MCF 10A (cell line): ENCODE results near the gene FLYWCH1. TPM values are rescaled to one million over a fixed set of nuclear protein-coding genes. Genes with fewer than 3 reads are reported as not detected.

Experiments used
- BruUV-seq: library from RNA; stranded (reverse); fragments of 400-500 nt; replicated peaks from 2 replicates; lab custom pipeline; 2021; lab: Mats Ljungman, UMichigan
- CTCF ChIA-PET: fragments of 300-600 bp; sonication (Branson Sonifier 250); formaldehyde crosslinking; extraction: SDS; loops from one replicate; lab custom pipeline; 2021; ENCODE audit warnings: antibody characterized with exemption, inconsistent platforms; lab: Yijun Ruan, JAX
- POLR2A ChIA-PET: fragments of 300-600, 350-650 bp; sonication (Branson Sonifier 250); formaldehyde crosslinking; extraction: SDS; loops from one replicate; lab custom pipeline; 2020; ENCODE audit warnings: antibody characterized with exemption, inconsistent platforms; lab: Yijun Ruan, JAX
- DNase-seq: peaks from one replicate; pipeline ENCODE4 v3.0.0-alpha.2; 2018; ENCODE audit not compliant: unreplicated experiment
- H3K27ac Mint-ChIP-seq: one replicate; pipeline ENCODE4 v1.8.0; 2022; ENCODE audit warnings: mild to moderate bottlenecking, low read depth, mixed read lengths; ENCODE audit not compliant: unreplicated experiment
- H3K27me3 Mint-ChIP-seq: one replicate; pipeline ENCODE4 v1.8.0; 2022; ENCODE audit warnings: mixed read lengths; ENCODE audit not compliant: insufficient read depth, unreplicated experiment
- H3K36me3 Mint-ChIP-seq: one replicate; pipeline ENCODE4 v1.8.0; 2022; ENCODE audit warnings: mild to moderate bottlenecking, moderate library complexity, mixed read lengths; ENCODE audit not compliant: insufficient read depth, unreplicated experiment
- H3K4me1 Mint-ChIP-seq: one replicate; pipeline ENCODE4 v1.8.0; 2022; ENCODE audit warnings: mixed read lengths; ENCODE audit not compliant: insufficient read depth, unreplicated experiment
- H3K4me3 Mint-ChIP-seq: one replicate; pipeline ENCODE4 v1.8.0; 2022; ENCODE audit warnings: mild to moderate bottlenecking, moderate library complexity, mixed read lengths; ENCODE audit not compliant: unreplicated experiment
- H3K9me3 Mint-ChIP-seq: one replicate; pipeline ENCODE4 v1.8.0; 2022; ENCODE audit warnings: mixed read lengths; ENCODE audit not compliant: unreplicated experiment
- intact Hi-C: fragments of 100-400 bp; cut with micrococcal nuclease; formaldehyde crosslinking; loops from 2 replicates; pipeline ENCODE4 v1.14.1; 2022
- total RNA-seq: library from RNA; stranded (reverse); gene quantifications from 2 replicates; pipeline ENCODE4 v1.2.3, GENCODE V29; 2022
- TF ChIP-seq, protein P1 (sequence below): fragments of 200-600 bp; IDR thresholded peaks from one replicate; pipeline ENCODE4 v1.8.0; 2022; ENCODE audit warnings: antibody characterized with exemption, mild to moderate bottlenecking; ENCODE audit not compliant: unreplicated experiment

FLYWCH1 gene
- total RNA-seq, 1 experiment from 2014 or later = 76.3 TPM

DNA sequence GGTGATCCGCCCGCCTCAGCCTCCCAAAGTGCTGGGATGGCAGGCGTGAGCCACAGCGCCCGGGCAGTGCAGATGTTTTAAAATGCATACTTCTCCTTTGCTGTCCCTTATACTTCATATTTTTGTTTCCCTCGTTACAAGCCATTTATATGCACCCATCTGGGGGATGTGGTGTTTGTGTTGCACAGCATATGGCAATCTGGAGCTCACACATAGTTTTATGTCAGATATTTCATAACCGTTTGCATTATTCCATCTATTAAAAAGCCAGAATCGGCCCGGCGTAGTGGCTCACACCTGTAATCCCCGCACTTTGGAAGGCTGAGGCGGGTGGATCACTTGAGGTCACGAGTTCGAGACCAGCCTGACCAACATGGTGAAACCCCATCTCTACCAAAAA is 11.8 kb downstream of the FLYWCH1 start:
- CTCF ChIA-PET = interaction anchor here (0.7 to 1.5 kb wide), 5 partner anchors 16 to 145 kb away, joined by 3 to 4 read pairs (median 4); no protein-coding TSS in a partner anchor
- Mint-ChIP-seq H3K27me3 (no peaks in the 10 kb centered on the region), H3K9me3 (no peaks in the 10 kb centered on the region), H3K27ac (no peak overlapping the region), H3K36me3 (peaks cover 56% of the 10 kb centered on the region), H3K4me3 (no peak overlapping the region), H3K4me1 (peaks cover 18% of the 10 kb centered on the region)
- TF ChIP-seq, protein P1, sequence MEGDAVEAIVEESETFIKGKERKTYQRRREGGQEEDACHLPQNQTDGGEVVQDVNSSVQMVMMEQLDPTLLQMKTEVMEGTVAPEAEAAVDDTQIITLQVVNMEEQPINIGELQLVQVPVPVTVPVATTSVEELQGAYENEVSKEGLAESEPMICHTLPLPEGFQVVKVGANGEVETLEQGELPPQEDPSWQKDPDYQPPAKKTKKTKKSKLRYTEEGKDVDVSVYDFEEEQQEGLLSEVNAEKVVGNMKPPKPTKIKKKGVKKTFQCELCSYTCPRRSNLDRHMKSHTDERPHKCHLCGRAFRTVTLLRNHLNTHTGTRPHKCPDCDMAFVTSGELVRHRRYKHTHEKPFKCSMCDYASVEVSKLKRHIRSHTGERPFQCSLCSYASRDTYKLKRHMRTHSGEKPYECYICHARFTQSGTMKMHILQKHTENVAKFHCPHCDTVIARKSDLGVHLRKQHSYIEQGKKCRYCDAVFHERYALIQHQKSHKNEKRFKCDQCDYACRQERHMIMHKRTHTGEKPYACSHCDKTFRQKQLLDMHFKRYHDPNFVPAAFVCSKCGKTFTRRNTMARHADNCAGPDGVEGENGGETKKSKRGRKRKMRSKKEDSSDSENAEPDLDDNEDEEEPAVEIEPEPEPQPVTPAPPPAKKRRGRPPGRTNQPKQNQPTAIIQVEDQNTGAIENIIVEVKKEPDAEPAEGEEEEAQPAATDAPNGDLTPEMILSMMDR = no peak
- no TSS peak for BruUV-seq
- POLR2A ChIA-PET = no interaction called here
- DNase-seq = no peak
- intact Hi-C loops = no loop called here

DNA sequence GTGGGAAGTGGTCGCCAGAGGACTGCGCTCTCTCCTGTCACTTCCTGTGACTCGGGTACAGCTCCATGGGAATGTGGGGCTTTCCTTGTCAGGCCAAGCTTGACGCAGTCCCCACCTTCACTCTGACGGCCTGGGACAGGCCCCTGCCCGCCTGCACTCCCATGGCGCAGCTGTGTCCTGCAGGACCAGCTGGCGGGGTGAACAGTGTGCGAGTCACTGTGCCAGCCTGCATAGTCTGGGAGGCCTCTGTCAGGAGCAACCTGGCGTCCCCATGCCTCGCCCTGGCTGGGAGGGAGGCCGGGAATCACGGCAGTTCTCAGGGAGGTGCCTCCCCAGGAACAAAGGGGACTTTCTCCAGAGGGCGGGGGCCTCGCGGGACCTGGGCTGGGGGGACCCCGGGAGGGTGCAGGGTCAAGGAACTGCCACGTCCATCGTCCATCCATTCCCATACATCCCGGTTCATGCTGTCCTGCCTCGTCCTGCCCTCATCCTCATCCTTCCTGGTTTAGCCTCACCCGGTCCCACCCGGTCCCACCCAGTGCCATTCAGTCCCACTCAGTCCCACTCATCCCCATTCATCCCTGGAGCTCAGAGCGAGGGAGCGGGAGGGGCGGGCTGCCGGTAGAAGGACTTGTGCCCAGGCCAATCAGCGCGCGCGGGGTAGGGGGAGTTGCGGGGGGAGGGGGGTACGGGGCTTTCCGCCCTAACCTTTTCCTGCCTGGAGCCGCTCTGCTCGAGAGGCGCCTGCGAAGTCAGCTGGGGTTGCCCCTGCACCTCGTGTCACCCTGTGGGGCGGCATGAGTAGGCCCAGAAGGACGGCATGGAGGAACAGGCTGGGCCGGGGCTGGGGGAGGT is 13.4 kb downstream of the FLYWCH1 start:
- H3K27ac Mint-ChIP-seq = no peak overlapping the region
- BruUV-seq = no TSS peak

DNA sequence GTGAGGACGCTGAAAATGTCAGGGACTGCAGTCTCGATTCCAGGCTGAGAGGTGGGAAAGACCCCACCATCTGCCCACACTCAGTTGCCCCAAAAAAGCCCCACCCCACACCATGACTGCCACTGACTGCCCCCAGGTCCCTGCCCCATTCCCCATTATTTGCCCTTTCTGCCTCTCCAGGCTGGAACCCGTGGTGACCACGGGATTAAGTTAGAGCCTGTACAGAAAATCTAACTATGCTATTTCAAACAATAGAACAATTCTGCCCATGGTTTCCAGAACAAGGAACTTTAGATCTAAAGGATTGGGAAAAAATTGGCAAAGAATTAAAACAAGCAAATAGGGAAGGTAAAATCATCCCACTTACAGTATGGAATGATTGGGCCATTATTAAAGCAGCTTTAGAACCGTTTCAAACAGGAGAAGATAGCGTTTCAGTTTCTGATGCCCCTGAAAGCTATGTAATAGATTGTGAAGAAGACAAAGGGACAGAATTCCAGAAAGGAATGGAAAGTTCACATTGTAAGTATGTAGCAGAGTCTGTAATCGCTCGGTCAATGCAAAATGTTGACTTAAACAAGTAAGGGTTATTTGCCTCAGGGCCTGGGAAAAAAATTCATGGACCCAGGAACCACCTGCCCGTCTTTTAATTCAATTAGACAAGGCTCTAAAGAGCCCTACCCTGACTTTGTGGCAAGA is 14.4 kb downstream of the FLYWCH1 start:
- no peak for DNase-seq
- ChIA-PET POLR2A (interaction anchor here (1.0 to 1.2 kb wide), 3 partner anchors 10 to 20 kb away, joined by 3 to 6 read pairs (median 5); partner anchors contain the start of gene FLYWCH1), CTCF (interaction anchor here (1.2 to 2.8 kb wide), 18 partner anchors 9 to 58 kb away, joined by 4 to 26 read pairs (median 5); partner anchors contain the start of gene FLYWCH1)
- no TSS peak for BruUV-seq
- Mint-ChIP-seq H3K4me1 (peaks cover 12% of the 10 kb centered on the region), H3K9me3 (no peaks in the 10 kb centered on the region), H3K36me3 (peaks cover 39% of the 10 kb centered on the region), H3K27me3 (no peaks in the 10 kb centered on the region), H3K27ac (no peak overlapping the region), H3K4me3 (no peak overlapping the region)
- intact Hi-C loops = loop anchor here (2.0 to 5.0 kb wide), 3 partner anchors 21 to 56 kb away; partner anchors contain the start of gene PKMYT1
- TF ChIP-seq, protein P1 = no peak

More for the DNA sequence above, 13.4 kb downstream of the FLYWCH1 start:
- no peak overlapping the region for H3K4me3 Mint-ChIP-seq
- no peak for DNase-seq
- intact Hi-C loops = loop anchor here (5.0 kb wide), 1 partner anchor 57 kb away; the partner anchor contains the start of gene PKMYT1
- H3K4me1 Mint-ChIP-seq = peaks cover 12% of the 10 kb centered on the region
- peaks cover 47% of the 10 kb centered on the region for H3K36me3 Mint-ChIP-seq
- no peaks in the 10 kb centered on the region for H3K27me3 Mint-ChIP-seq
- TF ChIP-seq, protein P1 = no peak
- POLR2A ChIA-PET = interaction anchor here (1.5 kb wide), 1 partner anchor 9 kb away, joined by 3 read pairs; no protein-coding TSS in a partner anchor
- no peaks in the 10 kb centered on the region for H3K9me3 Mint-ChIP-seq
- CTCF ChIA-PET = no interaction called here
